GM19023 (cell line): ENCODE results near the gene PLEKHO1.
"Not testable (repeated sequence)": the region's sequence is repeated elsewhere in the genome, so short reads cannot be mapped to it uniquely, and the experiment has no call there.

Source experiments
- ATAC-seq: cut with Tn5 transposase; IDR thresholded peaks from one replicate; pipeline ENCODE4 v1.9.1; 2021; ENCODE audit warnings: mild to moderate bottlenecking, moderate library complexity; ENCODE audit not compliant: unreplicated experiment

PLEKHO1 gene

DNA sequence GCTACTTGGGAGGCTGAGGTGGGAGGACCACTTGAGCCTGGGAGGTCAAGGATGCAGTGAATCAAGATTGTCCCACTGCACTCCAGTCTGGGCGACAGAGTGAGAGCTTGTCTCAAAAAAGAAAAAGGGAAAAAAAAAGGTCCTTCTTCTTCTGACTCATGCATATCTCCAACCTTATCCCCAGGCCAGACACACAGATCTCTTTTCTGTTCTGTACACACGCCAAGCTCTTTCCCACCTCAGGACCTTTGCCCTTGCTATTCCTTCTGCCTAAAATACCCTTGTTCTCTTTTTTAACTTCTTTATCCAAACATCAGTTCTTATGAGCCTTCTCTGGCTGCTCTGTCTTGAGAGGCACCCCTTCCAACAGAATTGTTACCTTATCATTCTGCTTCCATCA is 22.1 kb downstream of the PLEKHO1 start:
- no peak for ATAC-seq

- no peak for ATAC-seq
Observed at GRCh38 chr1:150173141-150173585, 23.4 kb downstream of the PLEKHO1 start.

- ATAC-seq: no peak
Observed at GRCh38 chr1:150176593-150176992, 26.9 kb downstream of the PLEKHO1 start.

- ATAC-seq: no peak
Observed at GRCh38 chr1:150178548-150178947, 28.8 kb downstream of the PLEKHO1 start.

DNA sequence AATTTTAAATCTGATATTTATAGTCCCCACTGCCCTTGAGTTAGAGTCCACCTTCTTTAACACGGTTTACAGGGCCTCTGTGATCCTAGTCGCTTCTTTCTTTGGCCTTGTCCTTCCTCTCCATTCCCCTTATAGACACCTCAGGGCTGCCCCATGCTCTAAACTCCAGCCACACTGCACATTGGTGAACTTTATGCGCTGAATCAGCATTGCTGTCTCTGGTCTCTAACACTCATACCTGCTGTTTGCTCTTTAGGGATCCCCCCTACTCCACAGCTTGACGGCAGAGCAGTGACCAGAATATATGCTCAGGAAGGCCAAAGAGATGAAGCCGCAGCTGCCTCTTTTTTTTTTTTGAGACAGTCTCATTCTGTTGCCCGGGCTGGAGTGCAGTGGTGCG is 30.2 kb downstream of the PLEKHO1 start:
- no peak for ATAC-seq

DNA sequence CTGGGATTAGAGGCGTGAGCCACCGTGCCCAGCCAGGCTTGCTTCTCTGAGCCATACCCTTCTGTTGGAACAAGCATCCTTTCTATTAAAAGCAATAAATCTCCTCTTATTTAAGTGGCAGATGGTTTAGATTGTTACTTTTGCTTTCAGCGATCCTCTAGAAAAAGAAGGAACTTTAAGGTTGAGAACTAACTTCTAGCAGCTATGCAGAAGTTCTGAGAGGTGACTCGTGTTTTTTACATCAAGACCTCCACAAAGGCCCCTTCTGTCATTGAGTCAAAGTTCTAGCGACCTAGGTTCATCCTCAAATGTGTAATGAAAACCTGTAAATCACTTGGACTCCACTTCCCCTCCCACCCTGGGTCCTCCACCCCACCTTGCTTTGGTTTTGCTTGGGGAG is 30.8 kb downstream of the PLEKHO1 start:
- no peak for ATAC-seq

- no peak for ATAC-seq
Observed at GRCh38 chr1:150182247-150182646, 32.5 kb downstream of the PLEKHO1 start.

GRCh38 chr1:150183061-150183460 is 33.3 kb downstream of the PLEKHO1 start:
- no peak for ATAC-seq

DNA sequence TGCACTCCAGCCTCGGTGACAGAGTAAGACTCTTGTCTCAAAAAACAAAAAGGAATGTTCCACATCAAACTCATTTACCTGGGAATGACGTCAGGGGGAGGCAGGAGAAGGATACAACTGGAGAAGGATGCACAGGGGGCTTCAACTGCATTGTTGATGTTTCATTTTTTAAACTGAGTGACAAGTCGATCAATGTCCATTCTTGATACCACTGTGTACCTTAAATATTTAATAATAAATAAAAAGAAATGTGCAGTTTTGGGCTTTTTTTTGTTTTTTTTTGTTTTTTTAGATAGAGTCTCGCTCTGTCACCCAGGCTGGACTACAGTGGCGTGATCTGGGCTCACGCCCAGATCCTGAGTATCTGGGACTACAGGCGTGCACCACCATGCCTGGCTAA is 35.8 kb downstream of the PLEKHO1 start:
- ATAC-seq: no peak

DNA sequence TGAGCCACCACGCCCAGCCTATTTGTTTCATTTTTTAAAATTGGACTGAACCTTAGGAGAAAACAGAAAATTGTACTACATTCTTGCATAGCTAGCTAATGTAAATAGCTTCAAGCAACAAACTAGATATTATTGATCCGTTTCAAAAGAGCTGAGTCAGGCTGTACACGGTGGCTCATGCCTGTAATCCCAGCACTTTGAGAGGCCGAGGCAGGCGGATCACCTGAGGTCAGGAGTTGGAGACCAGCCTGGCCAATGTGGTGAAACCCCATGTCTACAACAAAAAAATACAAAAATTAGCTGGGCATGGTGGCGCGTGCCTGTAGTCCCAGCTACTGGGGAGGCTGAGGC is 36.7 kb downstream of the PLEKHO1 start:
- ATAC-seq: not testable (repeated sequence)

DNA sequence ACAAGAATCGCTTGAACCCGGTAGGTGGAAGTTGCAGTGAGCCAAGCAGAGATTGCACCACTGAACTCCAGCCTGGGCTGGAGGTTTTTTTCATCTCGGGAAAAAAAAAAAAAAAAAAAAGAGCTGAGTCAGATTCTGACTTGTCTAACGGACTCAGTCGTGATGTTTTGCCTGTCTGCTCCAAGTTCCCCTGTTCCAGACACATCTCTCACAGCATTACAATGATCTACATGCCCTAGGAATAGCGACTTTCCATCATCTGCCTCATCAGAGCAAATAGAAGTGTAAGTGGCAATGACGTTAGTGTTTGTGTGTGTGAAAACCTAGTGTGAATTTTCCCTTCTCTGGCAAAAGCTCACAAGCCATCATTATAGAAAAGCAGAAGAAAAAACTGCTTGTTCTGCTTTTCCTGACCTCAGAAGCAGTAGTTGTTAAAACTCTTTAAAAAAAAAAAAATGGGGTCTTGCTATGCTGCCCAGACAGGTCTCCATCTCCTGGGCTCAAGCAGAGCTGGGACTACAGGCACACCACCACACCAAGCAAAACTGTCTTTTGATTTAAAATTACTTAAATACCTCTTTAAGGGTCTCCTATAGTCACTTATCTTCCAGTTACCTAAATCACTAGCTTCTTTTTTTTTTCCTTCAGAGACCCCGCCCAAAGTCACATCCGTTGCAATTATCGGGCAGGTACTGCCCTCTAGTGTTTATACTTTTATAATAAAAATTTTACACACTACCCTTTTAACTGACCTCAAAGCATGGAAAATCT is 37.3 kb downstream of the PLEKHO1 start:
- no peak for ATAC-seq

GRCh38 chr1:150187560-150187931 is 37.8 kb downstream of the PLEKHO1 start:
- ATAC-seq: no peak

- no peak for ATAC-seq
Observed at GRCh38 chr1:150192012-150192411, 42.3 kb downstream of the PLEKHO1 start.

DNA sequence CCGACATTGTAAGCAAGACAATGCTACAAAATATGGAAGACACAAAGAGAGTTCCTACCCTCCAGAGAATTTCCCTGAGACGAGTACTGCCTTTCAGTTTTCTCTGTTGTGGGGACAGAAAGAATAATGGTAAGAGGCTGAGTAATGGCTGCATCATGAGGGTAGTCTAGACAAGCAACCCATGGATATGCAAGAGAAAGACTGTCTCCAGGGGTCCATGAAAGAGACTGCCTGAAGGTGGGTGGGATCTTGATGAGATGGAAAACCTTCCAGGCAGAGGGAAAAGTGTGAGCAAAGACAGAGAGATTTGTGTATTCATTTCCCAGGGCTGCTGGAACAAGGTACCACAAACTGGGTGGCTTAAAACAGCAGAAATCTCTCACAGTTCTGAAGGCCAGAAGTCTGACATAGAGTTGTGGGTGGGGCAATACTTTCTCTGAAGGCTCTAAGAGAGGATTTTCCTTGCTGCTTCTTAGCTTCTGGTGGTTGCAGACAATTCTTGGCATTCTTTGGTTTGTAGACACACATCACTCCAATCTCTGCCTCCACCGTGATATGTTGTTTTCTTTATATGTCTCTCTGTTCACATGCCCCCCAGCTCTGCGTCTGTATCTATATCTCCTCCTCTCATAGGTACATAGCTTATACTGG is 44.8 kb downstream of the PLEKHO1 start:
- no peak for ATAC-seq

- no peak for ATAC-seq
Observed at GRCh38 chr1:150196417-150196816, 46.7 kb downstream of the PLEKHO1 start.

DNA sequence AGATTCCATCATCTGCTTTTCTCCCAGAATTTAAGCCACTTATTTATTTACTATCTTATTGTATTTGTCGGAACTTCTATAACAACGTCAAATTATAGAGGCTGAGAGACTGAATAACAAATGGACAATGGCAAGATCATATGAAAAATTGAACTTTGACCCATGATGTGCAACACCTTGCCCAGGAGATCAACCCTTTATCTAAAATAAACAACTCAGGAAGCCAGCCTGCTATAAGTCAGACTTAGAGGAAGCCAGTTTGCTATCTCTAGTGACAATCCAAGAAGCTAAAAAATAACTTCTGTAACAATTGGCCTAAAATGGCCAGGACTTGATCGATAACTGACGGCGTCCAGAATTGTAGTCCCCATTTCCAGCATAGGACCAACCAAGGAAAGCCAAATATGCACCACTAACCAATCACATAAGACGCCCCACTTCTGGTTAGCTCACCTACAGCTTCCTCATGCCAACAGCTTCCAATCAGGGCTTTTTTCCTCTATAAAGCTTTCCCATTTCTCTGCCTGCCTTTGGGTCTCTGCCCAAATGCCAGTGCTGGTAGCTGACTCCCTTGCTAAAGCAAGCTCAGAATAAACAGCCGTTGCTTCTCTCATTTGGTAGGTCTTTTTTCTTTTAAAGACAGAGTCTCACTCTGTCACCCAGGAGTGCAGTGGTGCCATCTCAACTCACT is 57.7 kb downstream of the PLEKHO1 start:
- ATAC-seq: no peak

- not testable (repeated sequence) for ATAC-seq
Observed at GRCh38 chr1:150208460-150208859, 58.7 kb downstream of the PLEKHO1 start.
